CD4-positive, CD25-positive, alpha-beta regulatory T cell (primary cell): ENCODE measurements around the gene WDR27. TPM values are rescaled to one million over a fixed set of nuclear protein-coding genes. Genes with fewer than 3 reads are reported as not detected.

Experiments
- ATAC-seq, 2 donors: fragments of 150-1000 bp; cut with Tn5 transposase; one replicate each; pipeline ENCODE4 v1.10.0; 2021; ENCODE audit warnings: low read depth in 2 of 2, moderate number of reproducible peaks in 2 of 2, moderate library complexity in 1 of 2
- DNase-seq, 3 donors: peaks; one replicate each; pipeline versions ENCODE4 v3.0.0 to v3.0.0-alpha.2; 2012 to 2022; ENCODE audit warnings: mixed read lengths in 1 of 3
- H3K27ac ChIP-seq: one replicate; pipeline ENCODE4 v1.7.0; 2013; ENCODE audit warnings: mild to moderate bottlenecking, low read length; ENCODE audit not compliant: insufficient read depth, poor library complexity, severe bottlenecking
- H3K27me3 ChIP-seq: one replicate; pipeline ENCODE4 v1.7.0; 2013; ENCODE audit warnings: low read length; ENCODE audit not compliant: control insufficient read depth, insufficient read depth
- H3K36me3 ChIP-seq: one replicate; pipeline ENCODE4 v1.7.0; 2013; ENCODE audit warnings: mild to moderate bottlenecking, low read length, moderate library complexity; ENCODE audit not compliant: control insufficient read depth, insufficient read depth
- H3K4me1 ChIP-seq: 2 replicates; pipeline ENCODE4 v1.7.0; 2013; ENCODE audit warnings: mild to moderate bottlenecking, low read length; ENCODE audit not compliant: insufficient read depth, control insufficient read depth, poor library complexity, severe bottlenecking
- H3K4me3 ChIP-seq: one replicate; pipeline ENCODE4 v1.7.0; 2013; ENCODE audit warnings: low read depth, mild to moderate bottlenecking, low read length, moderate library complexity
- H3K9me3 ChIP-seq, 2 experiments: 1 replicate in 1 of 2; 2 replicates in 1 of 2; pipeline ENCODE4 v1.7.0; 2013; ENCODE audit warnings: low read length in 2 of 2, mild to moderate bottlenecking in 1 of 2, moderate library complexity in 1 of 2; ENCODE audit not compliant: control insufficient read depth in 2 of 2
- H3K27ac Mint-ChIP-seq, 3 donors: one replicate each; pipeline ENCODE4 v1.8.0; 2020 to 2022; ENCODE audit warnings: mild to moderate bottlenecking in 3 of 3, mixed read lengths in 3 of 3, moderate library complexity in 2 of 3
- H3K27me3 Mint-ChIP-seq: one replicate; pipeline ENCODE4 v1.8.0; 2022; ENCODE audit warnings: mild to moderate bottlenecking, mixed read lengths
- H3K36me3 Mint-ChIP-seq: one replicate; pipeline ENCODE4 v1.8.0; 2020; ENCODE audit warnings: mixed read lengths
- H3K4me1 Mint-ChIP-seq, 4 donors: one replicate each; pipeline ENCODE4 v1.8.0; 2020 to 2022; ENCODE audit warnings: mixed read lengths in 4 of 4, mild to moderate bottlenecking in 1 of 4
- H3K4me3 Mint-ChIP-seq, 4 donors: one replicate each; pipeline ENCODE4 v1.8.0; 2020 to 2022; ENCODE audit warnings: mild to moderate bottlenecking in 4 of 4, mixed read lengths in 4 of 4, moderate library complexity in 3 of 4
- H3K9me3 Mint-ChIP-seq, 7 donors: one replicate each; pipeline ENCODE4 v1.8.0; 2020 to 2022; ENCODE audit warnings: mixed read lengths in 7 of 7, mild to moderate bottlenecking in 3 of 7, moderate library complexity in 2 of 7
- polyA plus RNA-seq, 4 donors: library from polyadenylated mRNA; unstranded; fragments of 300-500 nt; fragmentation: Illumina TruSeq; gene quantifications; one replicate each; pipeline ENCODE4 v1.2.3, GENCODE V29; 2021
- total RNA-seq: library from RNA; stranded (reverse); gene quantifications from one replicate; pipeline ENCODE4 v1.2.3, GENCODE V29; 2022

WDR27 gene
- total and polyA plus RNA-seq, 5 donors from 2014 or later, result 3.7 to 30.7 (median 5.1) TPM

GRCh38 chr6:169643521-169643920 is 58.3 kb downstream of the WDR27 start:
- no peak overlapping the region for H3K27ac ChIP-seq
- H3K27me3 Mint-ChIP-seq, result no peaks in the 10 kb centered on the region
- H3K4me1 ChIP-seq, result no peaks in the 10 kb centered on the region
- no peaks in the 10 kb centered on the region for H3K27me3 ChIP-seq
- DNase-seq (no peak), ATAC-seq (no peak)
- no peaks in the 10 kb centered on the region for H3K36me3 ChIP-seq
- no peaks in the 10 kb centered on the region for H3K4me1 Mint-ChIP-seq
- no peak overlapping the region for H3K4me3 Mint-ChIP-seq
- no peaks in the 10 kb centered on the region for H3K9me3 Mint-ChIP-seq
- H3K27ac Mint-ChIP-seq, result no peak overlapping the region
- H3K4me3 ChIP-seq, result no peak overlapping the region
- peaks cover 14% of the 10 kb centered on the region for H3K36me3 Mint-ChIP-seq
- no peaks in the 10 kb centered on the region for H3K9me3 ChIP-seq

GRCh38 chr6:169642455-169642854 is 59.4 kb downstream of the WDR27 start:
- Histone ChIP-seq H3K27ac (no peak overlapping the region), H3K4me3 (no peak overlapping the region), H3K27me3 (no peaks in the 10 kb centered on the region), H3K36me3 (no peaks in the 10 kb centered on the region), H3K4me1 (no peaks in the 10 kb centered on the region), H3K9me3 (no peaks in the 10 kb centered on the region)
- H3K27ac Mint-ChIP-seq, result peak overlapping the region in 1 of 3 donors; percentile 74
- H3K36me3 Mint-ChIP-seq, result peaks cover 16% of the 10 kb centered on the region
- no peaks in the 10 kb centered on the region for H3K27me3 Mint-ChIP-seq
- ATAC-seq (no peak), DNase-seq (no peak)
- H3K4me1 Mint-ChIP-seq, result no peaks in the 10 kb centered on the region
- H3K9me3 Mint-ChIP-seq, result no peaks in the 10 kb centered on the region
- H3K4me3 Mint-ChIP-seq, result no peak overlapping the region

- Histone ChIP-seq H3K4me3 (no peak overlapping the region), H3K27ac (no peak overlapping the region), H3K36me3 (no peaks in the 10 kb centered on the region), H3K4me1 (no peaks in the 10 kb centered on the region), H3K9me3 (no peaks in the 10 kb centered on the region), H3K27me3 (no peaks in the 10 kb centered on the region)
- Mint-ChIP-seq H3K27ac (no peak overlapping the region), H3K27me3 (no peaks in the 10 kb centered on the region), H3K36me3 (peaks cover 16% of the 10 kb centered on the region), H3K9me3 (no peaks in the 10 kb centered on the region), H3K4me3 (no peak overlapping the region), H3K4me1 (no peaks in the 10 kb centered on the region)
- no peak for ATAC-seq
- no peak for DNase-seq
Observed at GRCh38 chr6:169641461-169642085, 60.3 kb downstream of the WDR27 start.

- no peak for ATAC-seq
- Histone ChIP-seq H3K4me3 (no peak overlapping the region), H3K9me3 (no peaks in the 10 kb centered on the region), H3K27ac (no peak overlapping the region), H3K4me1 (no peaks in the 10 kb centered on the region), H3K36me3 (no peaks in the 10 kb centered on the region), H3K27me3 (no peaks in the 10 kb centered on the region)
- Mint-ChIP-seq H3K4me1 (no peaks in the 10 kb centered on the region), H3K27ac (no peak overlapping the region), H3K9me3 (no peaks in the 10 kb centered on the region), H3K36me3 (peaks cover 16% of the 10 kb centered on the region), H3K27me3 (no peaks in the 10 kb centered on the region), H3K4me3 (no peak overlapping the region)
- DNase-seq, result no peak
Observed at GRCh38 chr6:169640983-169641382, 60.8 kb downstream of the WDR27 start.

- Histone ChIP-seq H3K36me3 (no peaks in the 10 kb centered on the region), H3K4me3 (no peak overlapping the region), H3K27ac (no peak overlapping the region), H3K4me1 (no peaks in the 10 kb centered on the region), H3K27me3 (no peaks in the 10 kb centered on the region), H3K9me3 (no peaks in the 10 kb centered on the region)
- DNase-seq, result no peak
- Mint-ChIP-seq H3K27me3 (no peaks in the 10 kb centered on the region), H3K9me3 (no peaks in the 10 kb centered on the region), H3K36me3 (peaks cover 16% of the 10 kb centered on the region), H3K4me3 (no peak overlapping the region), H3K4me1 (peaks cover 0 to 1% (median 0%) of the 10 kb centered on the region in 4 donors), H3K27ac (no peak overlapping the region)
- ATAC-seq, result no peak
Observed at GRCh38 chr6:169640351-169640852, 61.4 kb downstream of the WDR27 start.

- H3K4me1 Mint-ChIP-seq, result peaks cover 0 to 1% (median 0%) of the 10 kb centered on the region in 4 donors
- H3K27ac Mint-ChIP-seq, result no peak overlapping the region
- H3K36me3 Mint-ChIP-seq, result peaks cover 18% of the 10 kb centered on the region
- ATAC-seq (no peak), DNase-seq (no peak)
- H3K27me3 Mint-ChIP-seq, result no peaks in the 10 kb centered on the region
- Histone ChIP-seq H3K27me3 (no peaks in the 10 kb centered on the region), H3K4me1 (no peaks in the 10 kb centered on the region), H3K4me3 (no peak overlapping the region), H3K36me3 (no peaks in the 10 kb centered on the region), H3K9me3 (no peaks in the 10 kb centered on the region), H3K27ac (no peak overlapping the region)
- H3K4me3 Mint-ChIP-seq, result no peak overlapping the region
- H3K9me3 Mint-ChIP-seq, result no peaks in the 10 kb centered on the region
Observed at GRCh38 chr6:169639653-169640278, 62.1 kb downstream of the WDR27 start.

- H3K4me1 ChIP-seq, result no peaks in the 10 kb centered on the region
- H3K9me3 ChIP-seq, result no peaks in the 10 kb centered on the region
- Mint-ChIP-seq H3K36me3 (peaks cover 25% of the 10 kb centered on the region), H3K27ac (no peak overlapping the region), H3K9me3 (no peaks in the 10 kb centered on the region), H3K4me1 (peaks cover 0 to 1% (median 0%) of the 10 kb centered on the region in 4 donors), H3K4me3 (no peak overlapping the region), H3K27me3 (no peaks in the 10 kb centered on the region)
- no peak overlapping the region for H3K4me3 ChIP-seq
- no peaks in the 10 kb centered on the region for H3K27me3 ChIP-seq
- peaks cover 3% of the 10 kb centered on the region for H3K36me3 ChIP-seq
- ATAC-seq, result no peak
- no peak for DNase-seq
- H3K27ac ChIP-seq, result no peak overlapping the region
Observed at GRCh38 chr6:169638915-169639314, 62.9 kb downstream of the WDR27 start.

- Mint-ChIP-seq H3K4me3 (no peak overlapping the region), H3K9me3 (no peaks in the 10 kb centered on the region), H3K27ac (no peak overlapping the region), H3K36me3 (peaks cover 30% of the 10 kb centered on the region), H3K4me1 (peaks cover 0 to 1% (median 0%) of the 10 kb centered on the region in 4 donors), H3K27me3 (no peaks in the 10 kb centered on the region)
- no peak overlapping the region for H3K27ac ChIP-seq
- H3K9me3 ChIP-seq, result no peaks in the 10 kb centered on the region
- H3K36me3 ChIP-seq, result peaks cover 6% of the 10 kb centered on the region
- no peak overlapping the region for H3K4me3 ChIP-seq
- ATAC-seq (no peak), DNase-seq (no peak)
- no peaks in the 10 kb centered on the region for H3K4me1 ChIP-seq
- H3K27me3 ChIP-seq, result no peaks in the 10 kb centered on the region
Observed at GRCh38 chr6:169638388-169638787, 63.4 kb downstream of the WDR27 start.
